SK-N-SH (cell line): Measurements from ENCODE around the gene SGPP2. TPM values are rescaled to one million over a fixed set of nuclear protein-coding genes. Genes with fewer than 3 reads are reported as not detected.

Experiments
- CTCF ChIA-PET: fragments of 300-600, 350-600 bp; formaldehyde crosslinking; extraction: SDS; loops from one replicate; lab custom pipeline; 2021; lab: Yijun Ruan, JAX
- POLR2A ChIA-PET: fragments of 350-600 bp; sonication (Branson Sonifier 250); formaldehyde crosslinking; extraction: SDS; loops from one replicate; lab custom pipeline; 2020; ENCODE audit warnings: antibody characterized with exemption, inconsistent platforms; lab: Yijun Ruan, JAX
- DNase-seq: peaks from one replicate; pipeline ENCODE4 v3.0.0; 2012
- H2AFZ ChIP-seq: fragments of 200-600 bp; sonication (generic); 2 replicates; pipeline ENCODE4 v1.8.1; 2016; ENCODE audit warnings: antibody characterized with exemption, mild to moderate bottlenecking, low read depth
- H3F3A ChIP-seq: fragments of 200-600 bp; sonication (generic); replicated peaks from 2 replicates; pipeline ENCODE3; 2016; ENCODE audit warnings: antibody characterized with exemption, mild to moderate bottlenecking; ENCODE audit not compliant: insufficient read depth
- H3K27ac ChIP-seq, 2 experiments: fragments of 200-500 bp in 1 of 2; fragments of 200-600 bp in 1 of 2; sonication (Bioruptor generic) in 1 of 2; sonication (generic), shearing (Covaris generic) in 1 of 2; 2 replicates each; pipeline versions ENCODE4 v1.5.1 to v1.6.1; 2014 to 2016; ENCODE audit warnings: low read depth in 2 of 2, inconsistent platforms in 1 of 2, low read length in 1 of 2, mild to moderate bottlenecking in 1 of 2, mixed read lengths in 1 of 2
- H3K27me3 ChIP-seq: fragments of 200-600 bp; sonication (generic), shearing (Covaris generic); 2 replicates; pipeline ENCODE4 v1.6.1; 2016; ENCODE audit warnings: mixed run types; ENCODE audit not compliant: insufficient read depth
- H3K36me3 ChIP-seq, 2 experiments: fragments of 200-500 bp in 1 of 2; fragments of 200-600 bp in 1 of 2; sonication (Bioruptor generic) in 1 of 2; sonication (generic) in 1 of 2; replicated peaks in 1 of 2; 2 replicates each; pipeline versions ENCODE3 to v1.5.1; 2014 to 2016; ENCODE audit warnings: low read length in 1 of 2, mild to moderate bottlenecking in 1 of 2; ENCODE audit not compliant: insufficient read depth in 2 of 2, control insufficient read depth in 1 of 2
- H3K4me1 ChIP-seq, 2 experiments: fragments of 200-500 bp in 1 of 2; fragments of 200-600 bp in 1 of 2; sonication (Bioruptor generic) in 1 of 2; sonication (generic), shearing (Covaris generic) in 1 of 2; 2 replicates each; pipeline versions ENCODE4 v1.5.1 to v1.6.1; 2014 to 2016; ENCODE audit warnings: low read depth in 1 of 2, low read length in 1 of 2, mixed run types in 1 of 2; ENCODE audit not compliant: insufficient read depth in 2 of 2, control insufficient read depth in 1 of 2
- H3K4me2 ChIP-seq: fragments of 200-600 bp; sonication (generic), shearing (Covaris generic); 2 replicates; pipeline ENCODE4 v1.6.1; 2017; ENCODE audit warnings: mixed run types
- H3K4me3 ChIP-seq, 2 experiments: fragments of 200-500 bp in 1 of 2; fragments of 200-600 bp in 1 of 2; sonication (Bioruptor generic) in 1 of 2; sonication (generic), shearing (Covaris generic) in 1 of 2; 2 replicates each; pipeline versions ENCODE4 v1.5.1 to v1.8.1; 2014 to 2016; ENCODE audit warnings: low read depth in 2 of 2, inconsistent platforms in 1 of 2, low read length in 1 of 2, mild to moderate bottlenecking in 1 of 2, mixed read lengths in 1 of 2, moderate library complexity in 1 of 2
- H3K79me2 ChIP-seq: fragments of 200-600 bp; sonication (generic); 2 replicates; pipeline ENCODE4 v1.8.1; 2017; ENCODE audit warnings: mild to moderate bottlenecking; ENCODE audit not compliant: insufficient read depth
- H3K9ac ChIP-seq: fragments of 200-600 bp; sonication (generic); 2 replicates; pipeline ENCODE4 v1.6.1; 2017; ENCODE audit warnings: mixed run types
- H3K9me2 ChIP-seq: fragments of 200-600 bp; sonication (generic); 2 replicates; pipeline ENCODE4 v1.6.1; 2017; ENCODE audit warnings: mixed run types
- H3K9me3 ChIP-seq: fragments of 200-600 bp; sonication (generic); 2 replicates; pipeline ENCODE4 v1.6.1; 2017; ENCODE audit warnings: mixed run types, mild to moderate bottlenecking, moderate library complexity
- H4K20me1 ChIP-seq: fragments of 200-600 bp; sonication (generic); 2 replicates; pipeline ENCODE4 v1.6.1; 2017; ENCODE audit warnings: mild to moderate bottlenecking, mixed run types; ENCODE audit not compliant: insufficient read depth
- CHD2 ChIP-seq: fragments of 150-350 bp; IDR thresholded peaks from 2 replicates; pipeline ENCODE4 v1.6.1; 2018; ENCODE audit warnings: low read length; ENCODE audit not compliant: partially characterized antibody
- FOSL2 ChIP-seq: IDR thresholded peaks from 2 replicates; pipeline ENCODE4 v1.4.0; 2012; ENCODE audit warnings: low read depth, mild to moderate bottlenecking, moderate library complexity, borderline replicate concordance
- FOXJ3 ChIP-seq: sonication (generic); formaldehyde crosslinking; IDR thresholded peaks from 2 replicates; pipeline ENCODE4 v1.5.1; 2020; ENCODE audit warnings: mild to moderate bottlenecking, missing genetic modification reagents
- GABPA ChIP-seq: IDR thresholded peaks from 2 replicates; pipeline ENCODE4 v1.4.0; 2012; ENCODE audit warnings: low read depth, mild to moderate bottlenecking
- GATA2 ChIP-seq: sonication (generic); formaldehyde crosslinking; IDR thresholded peaks from 2 replicates; pipeline ENCODE4 v1.5.0; 2020; ENCODE audit warnings: mild to moderate bottlenecking, missing genetic modification reagents
- MAX ChIP-seq: IDR thresholded peaks from 2 replicates; pipeline ENCODE4 v1.4.0; 2012; ENCODE audit warnings: low read depth
- MEF2A ChIP-seq: IDR thresholded peaks from 2 replicates; pipeline ENCODE4 v1.4.0; 2012; ENCODE audit warnings: low read depth, borderline replicate concordance
- MXI1 ChIP-seq: IDR thresholded peaks from 2 replicates; pipeline ENCODE4 v1.6.1; 2012; ENCODE audit warnings: mild to moderate bottlenecking, low read depth, low read length, improper control_type of control experiment
- NFIC ChIP-seq: IDR thresholded peaks from 2 replicates; pipeline ENCODE4 v1.4.0; 2012; ENCODE audit warnings: borderline replicate concordance
- NRF1 ChIP-seq: IDR thresholded peaks from 2 replicates; pipeline ENCODE4 v1.6.1; 2012; ENCODE audit warnings: low read depth, mild to moderate bottlenecking, low read length
- PBX3 ChIP-seq: IDR thresholded peaks from 2 replicates; pipeline ENCODE4; 2012
- POLR2AphosphoS5 ChIP-seq: IDR thresholded peaks from 2 replicates; pipeline ENCODE4 v1.6.1; 2012; ENCODE audit warnings: low read depth, low read length
- TCF12 ChIP-seq: IDR thresholded peaks from 2 replicates; pipeline ENCODE4 v1.4.0; 2012
- TEAD4 ChIP-seq: IDR thresholded peaks from 2 replicates; pipeline ENCODE4 v1.4.0; 2012; ENCODE audit warnings: mild to moderate bottlenecking, borderline replicate concordance; ENCODE audit not compliant: insufficient read depth
- USF1 ChIP-seq: IDR thresholded peaks from 2 replicates; pipeline ENCODE4 v1.4.0; 2012; ENCODE audit warnings: low read depth, borderline replicate concordance
- YY1 ChIP-seq: IDR thresholded peaks from 2 replicates; pipeline ENCODE4 v1.4.0; 2012; ENCODE audit warnings: low read depth, mild to moderate bottlenecking
- WGBS: methylation state at CpG from one replicate; pipeline ENCODE4 v1.1.6; 2017; ENCODE audit warnings: low lambda C conversion rate; 5-methylcytosine and 5-hydroxymethylcytosine counted together
- polyA plus RNA-seq, 3 experiments: library from polyadenylated mRNA; depleted of rRNA; stranded (reverse); fragments of >200 nt; gene quantifications; 2 replicates each; pipeline ENCODE4 v1.2.3, GENCODE V29; 2012
- TF ChIP-seq, protein P1 (sequence below): fragments of 200-600 bp; sonication (generic); IDR thresholded peaks from 2 replicates; pipeline ENCODE4 v1.6.1; 2017; ENCODE audit warnings: antibody characterized with exemption, mild to moderate bottlenecking, moderate library complexity
- TF ChIP-seq, protein P2 (sequence below): fragments of 150-350 bp; IDR thresholded peaks from 2 replicates; pipeline ENCODE4 v1.6.1; 2016; ENCODE audit warnings: mild to moderate bottlenecking, low read depth, low read length

SGPP2 gene
- polyA plus RNA-seq, 1 of the 3 experiments (the other 2 are of a cell fraction): 0.03 TPM

- no peak for TF ChIP-seq MAX
- TF ChIP-seq GATA2 (CRISPR knock-in tag): no peak
Measured at GRCh38 chr2:222477962-222478608, 53.7 kb downstream of the SGPP2 start (continued).

GRCh38 chr2:222479859-222480258 lies 55.5 kb downstream of the SGPP2 start:
- POLR2A ChIA-PET: no interaction called here
- no peak for TF ChIP-seq YY1
- no peak for TF ChIP-seq USF1
- TF ChIP-seq POLR2AphosphoS5: no peak
- no peak for TF ChIP-seq MAX
- TF ChIP-seq GABPA: no peak
- TF ChIP-seq PBX3: peak; percentile 20; the same call in 1 of the 2 replicates
- Histone ChIP-seq H3K4me3 (0 out of 4 replicates have a peak overlapping the region, but pooled peaks of 1 of the 2 experiments have one; percentile 4), H3K9me2 (no peaks in the 10 kb centered on the region), H3F3A (no peaks in the 10 kb centered on the region), H3K4me2 (peak overlapping the region; percentile 47; the same call in 1 of the 2 replicates), H3K9me3 (no peaks in the 10 kb centered on the region), H3K79me2 (no peaks in the 10 kb centered on the region), H3K27me3 (no peaks in the 10 kb centered on the region), H3K4me1 (no peaks in the 10 kb centered on the region), H3K36me3 (no peaks in the 10 kb centered on the region), H2AFZ (no peak overlapping the region), H4K20me1 (no peaks in the 10 kb centered on the region), H3K27ac (no peak overlapping the region), H3K9ac (no peak overlapping the region)
- no peak for DNase-seq
- CTCF ChIA-PET: interaction anchor here (0.7 to 5.4 kb wide), 3 partner anchors 12 to 161 kb away, joined by 3 to 42 read pairs (median 3); a partner anchor contains a TSS

DNA sequence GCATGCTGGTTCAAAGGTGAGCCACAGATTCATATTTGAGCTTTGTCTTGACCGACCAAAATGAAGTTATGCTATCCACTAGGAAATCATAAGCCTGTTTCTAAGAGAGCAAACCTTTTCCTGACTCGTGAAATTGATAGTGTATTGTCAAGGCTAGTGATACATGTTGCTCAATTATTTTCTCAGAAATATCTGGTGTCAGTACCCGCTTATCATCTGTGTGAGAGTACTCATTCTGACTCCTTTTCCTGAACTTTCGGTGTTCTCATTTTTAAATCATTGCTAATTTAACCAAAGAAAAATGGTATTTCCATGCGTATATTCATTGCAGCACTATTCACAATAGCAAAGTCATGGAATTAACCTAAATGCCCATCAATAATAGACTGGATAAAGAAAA lies 56.2 kb downstream of the SGPP2 start:
- Histone ChIP-seq H3K4me2 (peak overlapping the region; percentile 47; the same call in 1 of the 2 replicates), H3K4me3 (0 out of 4 replicates have a peak overlapping the region, but pooled peaks of 1 of the 2 experiments have one; percentile 4), H3K36me3 (no peaks in the 10 kb centered on the region), H3K9me3 (no peaks in the 10 kb centered on the region), H3K27me3 (no peaks in the 10 kb centered on the region), H3K27ac (no peak overlapping the region), H3K4me1 (no peaks in the 10 kb centered on the region), H4K20me1 (no peaks in the 10 kb centered on the region), H3K9me2 (no peaks in the 10 kb centered on the region), H3K79me2 (no peaks in the 10 kb centered on the region), H3F3A (no peaks in the 10 kb centered on the region), H2AFZ (no peak overlapping the region), H3K9ac (no peak overlapping the region)
- ChIA-PET CTCF (interaction anchor here (1.1 to 5.4 kb wide), 2 partner anchors 16 to 162 kb away, joined by 3 to 42 read pairs; a partner anchor contains a TSS), POLR2A (no interaction called here)
- no peak for DNase-seq
- WGBS: 45% methylated on average over 5 of the region's 5 CpGs
- TF ChIP-seq CHD2: no peak
- no peak for TF ChIP-seq NFIC
- TF ChIP-seq TCF12: no peak
- TF ChIP-seq, protein P1, sequence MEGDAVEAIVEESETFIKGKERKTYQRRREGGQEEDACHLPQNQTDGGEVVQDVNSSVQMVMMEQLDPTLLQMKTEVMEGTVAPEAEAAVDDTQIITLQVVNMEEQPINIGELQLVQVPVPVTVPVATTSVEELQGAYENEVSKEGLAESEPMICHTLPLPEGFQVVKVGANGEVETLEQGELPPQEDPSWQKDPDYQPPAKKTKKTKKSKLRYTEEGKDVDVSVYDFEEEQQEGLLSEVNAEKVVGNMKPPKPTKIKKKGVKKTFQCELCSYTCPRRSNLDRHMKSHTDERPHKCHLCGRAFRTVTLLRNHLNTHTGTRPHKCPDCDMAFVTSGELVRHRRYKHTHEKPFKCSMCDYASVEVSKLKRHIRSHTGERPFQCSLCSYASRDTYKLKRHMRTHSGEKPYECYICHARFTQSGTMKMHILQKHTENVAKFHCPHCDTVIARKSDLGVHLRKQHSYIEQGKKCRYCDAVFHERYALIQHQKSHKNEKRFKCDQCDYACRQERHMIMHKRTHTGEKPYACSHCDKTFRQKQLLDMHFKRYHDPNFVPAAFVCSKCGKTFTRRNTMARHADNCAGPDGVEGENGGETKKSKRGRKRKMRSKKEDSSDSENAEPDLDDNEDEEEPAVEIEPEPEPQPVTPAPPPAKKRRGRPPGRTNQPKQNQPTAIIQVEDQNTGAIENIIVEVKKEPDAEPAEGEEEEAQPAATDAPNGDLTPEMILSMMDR: no peak
- TF ChIP-seq POLR2AphosphoS5: no peak
- no peak for TF ChIP-seq USF1
- no peak for TF ChIP-seq TEAD4
- TF ChIP-seq MAX: no peak
- no peak for TF ChIP-seq FOXJ3 (CRISPR knock-in tag)
- TF ChIP-seq, protein P2, sequence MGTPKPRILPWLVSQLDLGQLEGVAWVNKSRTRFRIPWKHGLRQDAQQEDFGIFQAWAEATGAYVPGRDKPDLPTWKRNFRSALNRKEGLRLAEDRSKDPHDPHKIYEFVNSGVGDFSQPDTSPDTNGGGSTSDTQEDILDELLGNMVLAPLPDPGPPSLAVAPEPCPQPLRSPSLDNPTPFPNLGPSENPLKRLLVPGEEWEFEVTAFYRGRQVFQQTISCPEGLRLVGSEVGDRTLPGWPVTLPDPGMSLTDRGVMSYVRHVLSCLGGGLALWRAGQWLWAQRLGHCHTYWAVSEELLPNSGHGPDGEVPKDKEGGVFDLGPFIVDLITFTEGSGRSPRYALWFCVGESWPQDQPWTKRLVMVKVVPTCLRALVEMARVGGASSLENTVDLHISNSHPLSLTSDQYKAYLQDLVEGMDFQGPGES: no peak
- TF ChIP-seq MXI1: no peak
- no peak for TF ChIP-seq NRF1
- TF ChIP-seq FOSL2: no peak
- no peak for TF ChIP-seq MEF2A
- TF ChIP-seq YY1: no peak
